Raji (cell line): ENCODE results near the gene NANOS3.

Experiments used
- POLR2A ChIP-seq: IDR thresholded peaks from 2 replicates; pipeline ENCODE4 v1.6.1; 2011; ENCODE audit warnings: low read depth, low read length, control low read depth; ENCODE audit not compliant: insufficient read depth

NANOS3 gene

GRCh38 chr19:13890136-13890535 is 13.2 kb downstream of the NANOS3 start:
- no peak for TF ChIP-seq POLR2A

- TF ChIP-seq POLR2A = no peak
Observed at GRCh38 chr19:13892870-13893269, 15.9 kb downstream of the NANOS3 start.

- TF ChIP-seq POLR2A = no peak
Observed at GRCh38 chr19:13894552-13894951, 17.6 kb downstream of the NANOS3 start.

GRCh38 chr19:13896227-13896626 is 19.3 kb downstream of the NANOS3 start:
- no peak for TF ChIP-seq POLR2A

- TF ChIP-seq POLR2A = no peak
Observed at GRCh38 chr19:13899393-13899792, 22.5 kb downstream of the NANOS3 start.

- TF ChIP-seq POLR2A = no peak
Observed at GRCh38 chr19:13899912-13900584, 23.1 kb downstream of the NANOS3 start.

- TF ChIP-seq POLR2A = no peak
Observed at GRCh38 chr19:13902993-13903555, 26.1 kb downstream of the NANOS3 start.

GRCh38 chr19:13905634-13906520 is 28.9 kb downstream of the NANOS3 start, which contains the start of the genes BRME1 and CC2D1A:
BRME1 (minus strand) TSS chr19:13906117; CDS start chr19:13904892, 1,225 bp downstream.
CC2D1A (plus strand) TSS chr19:13906201; CDS start chr19:13906442, 241 bp downstream.
- TF ChIP-seq POLR2A = peak; percentile 68

GRCh38 chr19:13906521-13906904 is 29.6 kb downstream of the NANOS3 start:
- TF ChIP-seq POLR2A = no peak

GRCh38 chr19:13906910-13907309 is 30.0 kb downstream of the NANOS3 start:
- no peak for TF ChIP-seq POLR2A

GRCh38 chr19:13908674-13909073 is 31.7 kb downstream of the NANOS3 start:
- TF ChIP-seq POLR2A = no peak

- no peak for TF ChIP-seq POLR2A
Observed at GRCh38 chr19:13909430-13909829, 32.5 kb downstream of the NANOS3 start.

- no peak for TF ChIP-seq POLR2A
Observed at GRCh38 chr19:13913352-13913751, 36.4 kb downstream of the NANOS3 start.

GRCh38 chr19:13914777-13915176 is 37.8 kb downstream of the NANOS3 start:
- TF ChIP-seq POLR2A = no peak

- TF ChIP-seq POLR2A = no peak
Observed at GRCh38 chr19:13917888-13918406, 41.0 kb downstream of the NANOS3 start.
